HG02870 (cell line): ENCODE measurements around the gene AGPAT1.
"Not testable (repeated sequence)": the region's sequence is repeated elsewhere in the genome, so short reads cannot be mapped to it uniquely, and the experiment has no call there.

Source experiments
- ATAC-seq: cut with Tn5 transposase; IDR thresholded peaks from one replicate; pipeline ENCODE4 v1.9.1; 2021; ENCODE audit warnings: mild to moderate bottlenecking, moderate library complexity; ENCODE audit not compliant: unreplicated experiment

The AGPAT1 gene

GRCh38 chr6:32151181-32151862 is 24.6 kb downstream of the AGPAT1 start:
- no peak for ATAC-seq

- no peak for ATAC-seq
Measured at GRCh38 chr6:32149932-32150870, 25.7 kb downstream of the AGPAT1 start.

- ATAC-seq = no peak
Measured at GRCh38 chr6:32149092-32149755, 26.7 kb downstream of the AGPAT1 start.

GRCh38 chr6:32148289-32149091 is 27.4 kb downstream of the AGPAT1 start:
- no peak for ATAC-seq

GRCh38 chr6:32147401-32148132 is 28.3 kb downstream of the AGPAT1 start:
- no peak for ATAC-seq

GRCh38 chr6:32146687-32147086 is 29.2 kb downstream of the AGPAT1 start:
- no peak for ATAC-seq

- ATAC-seq = no peak
Measured at GRCh38 chr6:32146287-32146686, 29.6 kb downstream of the AGPAT1 start.

GRCh38 chr6:32144238-32144637 is 31.6 kb downstream of the AGPAT1 start:
- not testable (repeated sequence) for ATAC-seq

- ATAC-seq = no peak
Measured at GRCh38 chr6:32140420-32141046, 35.4 kb downstream of the AGPAT1 start.

GRCh38 chr6:32139590-32139989 is 36.3 kb downstream of the AGPAT1 start:
- ATAC-seq = no peak

GRCh38 chr6:32137454-32137853 is 38.4 kb downstream of the AGPAT1 start:
- no peak for ATAC-seq

- no peak for ATAC-seq
Measured at GRCh38 chr6:32133786-32134185, 42.1 kb downstream of the AGPAT1 start.

GRCh38 chr6:32132110-32132509 is 43.8 kb downstream of the AGPAT1 start:
- no peak for ATAC-seq

GRCh38 chr6:32131439-32131948 is 44.4 kb downstream of the AGPAT1 start:
- no peak for ATAC-seq

- no peak for ATAC-seq
Measured at GRCh38 chr6:32129297-32130088, 46.4 kb downstream of the AGPAT1 start.

GRCh38 chr6:32128751-32129296 is 47.1 kb downstream of the AGPAT1 start:
- ATAC-seq = no peak

GRCh38 chr6:32127717-32128592 is 47.9 kb downstream of the AGPAT1 start, which contains the start of gene ATF6B:
ATF6B (minus strand) TSS chr6:32128246; CDS start chr6:32128207, 39 bp downstream.
- ATAC-seq = peak; percentile 81
